Endodermal cell (in vitro differentiated cells): Measurements from ENCODE around the gene RHOV. TPM values are rescaled to one million over a fixed set of nuclear protein-coding genes. Genes with fewer than 3 reads are reported as not detected.

ENCODE experiments used
- DNase-seq: peaks from one replicate; pipeline ENCODE4 v3.0.0-alpha.2; 2017
- H3K27ac ChIP-seq: 2 replicates; pipeline ENCODE4 v1.5.1; 2013; ENCODE audit warnings: mild to moderate bottlenecking, low read depth, low read length, moderate library complexity
- H3K27me3 ChIP-seq: 2 replicates; pipeline ENCODE4 v1.6.1; 2013; ENCODE audit warnings: mild to moderate bottlenecking, low read length, moderate library complexity; ENCODE audit not compliant: insufficient read depth, control insufficient read depth, poor library complexity, severe bottlenecking
- H3K36me3 ChIP-seq: 2 replicates; pipeline ENCODE4 v1.7.0; 2013; ENCODE audit warnings: mild to moderate bottlenecking, low read length, moderate library complexity; ENCODE audit not compliant: control insufficient read depth, insufficient read depth
- H3K4me1 ChIP-seq: one replicate; pipeline ENCODE4 v1.7.0; 2013; ENCODE audit warnings: low read length; ENCODE audit not compliant: control insufficient read depth, insufficient read depth
- H3K4me3 ChIP-seq: 2 replicates; pipeline ENCODE4 v1.5.1; 2013; ENCODE audit warnings: mild to moderate bottlenecking, low read length, moderate library complexity
- H3K9ac ChIP-seq: 2 replicates; pipeline ENCODE4 v1.6.1; 2013; ENCODE audit warnings: mild to moderate bottlenecking, low read length, moderate library complexity; ENCODE audit not compliant: poor library complexity, severe bottlenecking; ENCODE audit errors: extremely low read depth
- H3K9me3 ChIP-seq: 2 replicates; pipeline ENCODE4 v1.6.1; 2013; ENCODE audit warnings: mild to moderate bottlenecking, low read length, moderate library complexity; ENCODE audit not compliant: control insufficient read depth
- H3K27ac Mint-ChIP-seq: 2 replicates; pipeline ENCODE4 v1.8.0; 2020; ENCODE audit warnings: mixed read lengths
- H3K27me3 Mint-ChIP-seq: 2 replicates; pipeline ENCODE4 v1.8.0; 2021; ENCODE audit warnings: mild to moderate bottlenecking, mixed read lengths; ENCODE audit not compliant: insufficient read depth
- H3K36me3 Mint-ChIP-seq: 2 replicates; pipeline ENCODE4 v1.8.0; 2020; ENCODE audit warnings: low read depth, mixed read lengths
- H3K4me1 Mint-ChIP-seq: 2 replicates; pipeline ENCODE4 v1.8.0; 2020; ENCODE audit warnings: mixed read lengths
- H3K4me3 Mint-ChIP-seq: 2 replicates; pipeline ENCODE4 v1.8.0; 2020; ENCODE audit warnings: mild to moderate bottlenecking, moderate library complexity, mixed read lengths
- H3K9me3 Mint-ChIP-seq: 2 replicates; pipeline ENCODE4 v1.8.0; 2020; ENCODE audit warnings: mild to moderate bottlenecking, mixed read lengths
- WGBS, 2 experiments: methylation state at CpG; one replicate each; pipeline versions ENCODE4 v1.1.5 to v1.1.7; 2013; ENCODE audit warnings: missing lambda C conversion rate in 2 of 2, mixed read lengths in 1 of 2; ENCODE audit not compliant: insufficient coverage in 1 of 2, insufficient read length in 1 of 2; 5-methylcytosine and 5-hydroxymethylcytosine counted together
- total RNA-seq, 2 donors: library from RNA; stranded (reverse); fragmentation: NEBNext Ultra II Directional in 1 of 2; extraction: Animal tissue kit (Norgen Biotek cat#: 25700) in 1 of 2; gene quantifications; 2 replicates in 1 of 2; 3 replicates in 1 of 2; pipeline ENCODE4 v1.2.1, GENCODE V29; 2021
- TF ChIP-seq, protein P1 (sequence below): fragments of 200-600 bp; sonication (generic); conservative IDR thresholded peaks from 2 replicates; pipeline ENCODE4 v1.5.0; 2021; ENCODE audit warnings: antibody characterized with exemption, mild to moderate bottlenecking

The RHOV gene
- total RNA-seq, 2 donors from 2014 or later: 1.8 to 2.8 TPM

GRCh38 chr15:40843261-40843884 lies 30.7 kb downstream of the RHOV start:
- no peak overlapping the region for H3K27ac ChIP-seq
- peaks cover 3% of the 10 kb centered on the region for H3K36me3 ChIP-seq
- H3K9ac ChIP-seq: peak overlapping the region; percentile 20
- H3K4me1 ChIP-seq: peaks cover 5% of the 10 kb centered on the region
- Mint-ChIP-seq H3K36me3 (peaks cover 22% of the 10 kb centered on the region), H3K4me3 (peak overlapping the region; percentile 93), H3K4me1 (peaks cover 31% of the 10 kb centered on the region), H3K27ac (peak overlapping the region; percentile 77), H3K27me3 (no peaks in the 10 kb centered on the region), H3K9me3 (no peaks in the 10 kb centered on the region)
- TF ChIP-seq, protein P1, sequence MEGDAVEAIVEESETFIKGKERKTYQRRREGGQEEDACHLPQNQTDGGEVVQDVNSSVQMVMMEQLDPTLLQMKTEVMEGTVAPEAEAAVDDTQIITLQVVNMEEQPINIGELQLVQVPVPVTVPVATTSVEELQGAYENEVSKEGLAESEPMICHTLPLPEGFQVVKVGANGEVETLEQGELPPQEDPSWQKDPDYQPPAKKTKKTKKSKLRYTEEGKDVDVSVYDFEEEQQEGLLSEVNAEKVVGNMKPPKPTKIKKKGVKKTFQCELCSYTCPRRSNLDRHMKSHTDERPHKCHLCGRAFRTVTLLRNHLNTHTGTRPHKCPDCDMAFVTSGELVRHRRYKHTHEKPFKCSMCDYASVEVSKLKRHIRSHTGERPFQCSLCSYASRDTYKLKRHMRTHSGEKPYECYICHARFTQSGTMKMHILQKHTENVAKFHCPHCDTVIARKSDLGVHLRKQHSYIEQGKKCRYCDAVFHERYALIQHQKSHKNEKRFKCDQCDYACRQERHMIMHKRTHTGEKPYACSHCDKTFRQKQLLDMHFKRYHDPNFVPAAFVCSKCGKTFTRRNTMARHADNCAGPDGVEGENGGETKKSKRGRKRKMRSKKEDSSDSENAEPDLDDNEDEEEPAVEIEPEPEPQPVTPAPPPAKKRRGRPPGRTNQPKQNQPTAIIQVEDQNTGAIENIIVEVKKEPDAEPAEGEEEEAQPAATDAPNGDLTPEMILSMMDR: no peak
- peaks cover 32% of the 10 kb centered on the region for H3K27me3 ChIP-seq
- DNase-seq: no peak
- 13 to 27% methylated on average over 17 to 34 of the region's 34 CpGs for WGBS, 2 experiments
- peak overlapping the region; percentile 80 for H3K4me3 ChIP-seq
- no peaks in the 10 kb centered on the region for H3K9me3 ChIP-seq

- Histone ChIP-seq H3K27ac (no peak overlapping the region), H3K9me3 (no peaks in the 10 kb centered on the region), H3K4me3 (no peak overlapping the region), H3K9ac (no peak overlapping the region), H3K36me3 (no peaks in the 10 kb centered on the region), H3K4me1 (peaks cover 5% of the 10 kb centered on the region), H3K27me3 (peaks cover 32% of the 10 kb centered on the region)
- H3K9me3 Mint-ChIP-seq: no peaks in the 10 kb centered on the region
- no peak for DNase-seq
- peaks cover 10% of the 10 kb centered on the region for H3K36me3 Mint-ChIP-seq
- H3K4me1 Mint-ChIP-seq: peaks cover 17% of the 10 kb centered on the region
- TF ChIP-seq, protein P1: no peak
- H3K27ac Mint-ChIP-seq: no peak overlapping the region
- WGBS, 2 experiments: 87 to 92% methylated on average over 2 of the region's 2 CpGs
- H3K4me3 Mint-ChIP-seq: no peak overlapping the region
- no peaks in the 10 kb centered on the region for H3K27me3 Mint-ChIP-seq
Observed at GRCh38 chr15:40841741-40842140, 32.3 kb downstream of the RHOV start.

DNA sequence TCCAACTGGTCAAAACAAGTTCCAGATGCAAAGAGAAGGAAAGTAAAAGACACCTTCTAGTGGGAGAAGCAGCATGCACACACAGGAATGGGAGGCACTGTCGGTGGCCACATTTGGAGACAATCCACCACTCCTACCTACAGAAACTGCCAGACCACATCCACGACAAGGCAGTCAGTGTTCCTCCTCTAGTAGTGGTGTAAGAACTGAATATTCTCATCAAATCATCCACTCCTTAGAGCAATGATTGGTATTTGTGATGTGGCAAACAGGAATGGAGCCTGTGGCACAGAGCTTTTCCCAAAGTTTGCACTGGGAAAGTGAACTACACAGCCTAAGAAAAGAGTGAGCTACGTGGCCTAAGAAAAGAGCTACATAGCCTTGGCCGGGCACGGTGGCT lies 35.3 kb downstream of the RHOV start:
- TF ChIP-seq, protein P1: no peak
- no peak overlapping the region for H3K4me3 ChIP-seq
- no peaks in the 10 kb centered on the region for H3K9me3 ChIP-seq
- no peaks in the 10 kb centered on the region for H3K9me3 Mint-ChIP-seq
- DNase-seq: no peak
- H3K9ac ChIP-seq: no peak overlapping the region
- no peaks in the 10 kb centered on the region for H3K27me3 Mint-ChIP-seq
- H3K27ac Mint-ChIP-seq: no peak overlapping the region
- no peak overlapping the region for H3K27ac ChIP-seq
- H3K36me3 ChIP-seq: no peaks in the 10 kb centered on the region
- WGBS, 2 experiments: 83 to 89% methylated on average over 1 to 4 of the region's 5 CpGs
- H3K4me1 ChIP-seq: no peaks in the 10 kb centered on the region
- peaks cover 3% of the 10 kb centered on the region for H3K36me3 Mint-ChIP-seq
- no peak overlapping the region for H3K4me3 Mint-ChIP-seq
- no peaks in the 10 kb centered on the region for H3K4me1 Mint-ChIP-seq
- H3K27me3 ChIP-seq: peaks cover 19% of the 10 kb centered on the region
